22Rv1 (cell line): Measurements from ENCODE around the gene PHOSPHO2.

Experiments
- H3K27ac ChIP-seq: fragments of 450-650 bp; 2 replicates; pipeline ENCODE4 v1.5.1; 2017
- CTCF ChIP-seq: fragments of 450-650 bp; IDR thresholded peaks from 2 replicates; pipeline ENCODE4 v1.5.1; 2017; ENCODE audit warnings: mild to moderate bottlenecking
- ZFX ChIP-seq: fragments of 450-650 bp; IDR thresholded peaks from 2 replicates; pipeline ENCODE4 v1.6.1; 2017; ENCODE audit warnings: antibody characterized with exemption, borderline replicate concordance

PHOSPHO2 gene

DNA sequence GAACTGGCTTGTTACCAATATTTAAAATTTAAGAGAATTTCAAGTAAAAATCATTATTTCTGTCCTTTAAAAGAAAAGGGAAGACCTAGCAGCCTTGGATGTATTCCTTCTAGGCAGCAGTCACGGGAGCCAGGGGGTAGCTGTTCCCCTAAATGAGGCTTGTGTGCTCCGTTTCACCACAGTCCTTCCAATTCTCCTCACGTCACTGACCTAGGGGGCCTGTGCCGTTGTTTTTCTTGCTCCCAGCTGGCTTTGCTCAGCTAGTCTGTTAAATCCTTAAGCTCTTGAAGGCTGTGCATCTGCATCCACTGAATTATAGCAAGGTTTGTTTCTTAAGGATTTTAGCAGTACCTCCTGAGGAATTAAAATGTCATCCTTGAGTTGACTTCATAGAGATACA lies 49.3 kb downstream of the PHOSPHO2 start:
- TF ChIP-seq CTCF (no peak), ZFX (no peak)
- H3K27ac ChIP-seq: no peak overlapping the region

DNA sequence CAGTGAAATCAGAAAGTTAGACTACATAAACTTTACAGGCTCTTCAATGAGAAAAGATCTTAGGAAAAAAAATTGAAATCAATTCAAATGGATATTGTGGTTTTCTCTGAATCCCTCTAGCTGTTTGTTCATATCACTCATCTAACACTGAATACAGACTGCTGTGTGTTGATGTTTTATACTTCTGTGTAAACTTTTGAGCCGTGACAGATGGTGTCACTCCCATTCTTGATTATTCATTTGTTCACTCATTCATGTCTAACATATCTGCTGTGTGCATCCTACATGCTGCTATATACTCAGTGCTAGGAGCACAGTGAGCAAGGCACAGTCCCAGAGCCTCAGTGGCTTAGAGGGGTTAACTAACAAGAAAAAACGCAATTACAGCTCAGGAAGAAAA lies 52.0 kb downstream of the PHOSPHO2 start:
- H3K27ac ChIP-seq: no peak overlapping the region
- no peak for TF ChIP-seq ZFX
- TF ChIP-seq CTCF: no peak

DNA sequence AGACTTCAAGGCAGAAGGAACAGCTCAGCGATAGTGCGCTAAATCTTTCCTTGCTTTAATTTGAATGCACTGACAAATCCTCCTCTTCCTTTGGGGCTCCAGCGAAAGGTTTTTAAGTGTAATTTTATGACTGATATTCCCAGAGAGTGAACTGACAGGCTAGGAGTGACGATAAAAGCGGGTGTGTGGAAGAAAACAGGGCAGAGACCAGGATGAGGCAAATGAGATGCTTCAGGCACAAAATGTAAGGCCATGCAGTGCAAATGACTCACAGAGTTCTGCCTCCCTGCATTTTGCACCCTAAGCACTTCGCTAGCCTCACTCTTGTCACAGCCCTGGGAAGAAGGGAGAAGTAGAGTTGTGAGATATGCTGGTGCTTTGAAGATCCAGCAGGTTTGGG lies 54.0 kb downstream of the PHOSPHO2 start:
- H3K27ac ChIP-seq: no peak overlapping the region
- TF ChIP-seq CTCF (no peak), ZFX (no peak)
